Measurements from ENCODE around the gene DOCK7.

The DOCK7 gene

GRCh38 chr1:62523860-62524259 is 164.3 kb downstream of the DOCK7 start:
- DNase-seq = no peak

- DNase-seq = no peak
Measured at GRCh38 chr1:62516600-62516999, 171.6 kb downstream of the DOCK7 start.

- no peak for DNase-seq
Measured at GRCh38 chr1:62514746-62515423, 173.3 kb downstream of the DOCK7 start.

- DNase-seq = no peak
Measured at GRCh38 chr1:62513013-62513412, 175.2 kb downstream of the DOCK7 start.

GRCh38 chr1:62509028-62509427 is 179.2 kb downstream of the DOCK7 start:
- DNase-seq = no peak

- peak; percentile 7 to 68 (median 7) for DNase-seq
Measured at GRCh38 chr1:62508187-62508758, 179.9 kb downstream of the DOCK7 start.

GRCh38 chr1:62500210-62500609 is 188.0 kb downstream of the DOCK7 start:
- DNase-seq = no peak

- DNase-seq = no peak
Measured at GRCh38 chr1:62494137-62494536, 194.0 kb downstream of the DOCK7 start.

- DNase-seq = no peak
Measured at GRCh38 chr1:62493656-62494055, 194.5 kb downstream of the DOCK7 start.

- no peak for DNase-seq
Measured at GRCh38 chr1:62492521-62492920, 195.7 kb downstream of the DOCK7 start.

- DNase-seq = no peak
Measured at GRCh38 chr1:62487956-62488355, 200.2 kb downstream of the DOCK7 start.

GRCh38 chr1:62484824-62485468 is 203.2 kb downstream of the DOCK7 start:
- DNase-seq = no peak

GRCh38 chr1:62481681-62482080 is 206.5 kb downstream of the DOCK7 start:
- DNase-seq = no peak

- no peak for DNase-seq
Measured at GRCh38 chr1:62476525-62477219, 211.5 kb downstream of the DOCK7 start.

- no peak for DNase-seq
Measured at GRCh38 chr1:62467092-62467491, 221.1 kb downstream of the DOCK7 start.

GRCh38 chr1:62462370-62462769 is 225.8 kb downstream of the DOCK7 start:
- no peak for DNase-seq

GRCh38 chr1:62457955-62458354 is 230.2 kb downstream of the DOCK7 start:
- DNase-seq = no peak

GRCh38 chr1:62452951-62453350 is 235.2 kb downstream of the DOCK7 start:
- DNase-seq = no peak

GRCh38 chr1:62450301-62450700 is 237.9 kb downstream of the DOCK7 start:
- no peak for DNase-seq

- no peak for DNase-seq
Measured at GRCh38 chr1:62448221-62448933, 239.8 kb downstream of the DOCK7 start.

GRCh38 chr1:62444701-62445100 is 243.5 kb downstream of the DOCK7 start:
- DNase-seq = no peak

GRCh38 chr1:62439652-62440371 is 248.4 kb downstream of the DOCK7 start:
- DNase-seq = no peak
